Smooth muscle cell (in vitro differentiated cells): Measurements from ENCODE around the gene ABTB2. TPM values are rescaled to one million over a fixed set of nuclear protein-coding genes. Genes with fewer than 3 reads are reported as not detected.

Experiments used
- DNase-seq: peaks from one replicate; lab custom pipeline; 2025; ENCODE audit not compliant: unreplicated experiment; lab: John Stamatoyannopoulos, UW
- H2AFZ ChIP-seq: fragments of 200-600 bp; sonication (generic); 2 replicates; pipeline ENCODE4 v1.6.0; 2016; ENCODE audit warnings: antibody characterized with exemption, low read depth, mild to moderate bottlenecking
- H3F3A ChIP-seq: fragments of 200-600 bp; sonication (generic); 2 replicates; pipeline ENCODE4 v1.6.0; 2017; ENCODE audit warnings: antibody characterized with exemption, low read depth
- H3K27ac ChIP-seq: fragments of 200-600 bp; sonication (generic); 2 replicates; pipeline ENCODE4 v1.5.1; 2016; ENCODE audit warnings: low read depth, mild to moderate bottlenecking
- H3K27me3 ChIP-seq: fragments of 200-600 bp; sonication (generic); 2 replicates; pipeline ENCODE4 v1.6.1; 2016; ENCODE audit warnings: low read depth, mild to moderate bottlenecking
- H3K36me3 ChIP-seq: fragments of 200-600 bp; sonication (generic); 2 replicates; pipeline ENCODE4 v1.5.1; 2016; ENCODE audit warnings: low read depth
- H3K4me1 ChIP-seq: fragments of 200-600 bp; sonication (generic); 2 replicates; pipeline ENCODE4 v1.5.1; 2016; ENCODE audit warnings: low read depth
- H3K4me2 ChIP-seq: fragments of 200-600 bp; sonication (generic); 2 replicates; pipeline ENCODE4 v1.6.0; 2016; ENCODE audit warnings: mild to moderate bottlenecking
- H3K4me3 ChIP-seq: fragments of 200-600 bp; sonication (generic); 2 replicates; pipeline ENCODE4 v1.5.1; 2016; ENCODE audit warnings: mild to moderate bottlenecking
- H3K79me2 ChIP-seq: fragments of 200-600 bp; sonication (generic); 2 replicates; pipeline ENCODE4 v1.6.0; 2016; ENCODE audit warnings: low read depth, mild to moderate bottlenecking
- H3K9ac ChIP-seq: fragments of 200-600 bp; sonication (generic); 2 replicates; pipeline ENCODE4 v1.6.0; 2016; ENCODE audit warnings: low read depth
- H3K9me3 ChIP-seq: fragments of 200-600 bp; sonication (generic); replicated peaks from 2 replicates; pipeline ENCODE4 v1.5.1; 2016; ENCODE audit warnings: low read depth
- H4K20me1 ChIP-seq: fragments of 200-600 bp; sonication (generic); 2 replicates; pipeline ENCODE4 v1.6.0; 2016; ENCODE audit warnings: low read depth
- WGBS: methylation state at CpG from one replicate; pipeline ENCODE4 v1.1.7; 2016; ENCODE audit warnings: low lambda C conversion rate; 5-methylcytosine and 5-hydroxymethylcytosine counted together
- polyA plus RNA-seq: library from polyadenylated mRNA; unstranded; fragments of >200 nt; fragmentation: Nextera tagmentation; extraction: Ambion mirVana; gene quantifications from 2 replicates; pipeline ENCODE4 v1.2.1, GENCODE V29; 2016
- total RNA-seq: library from RNA; depleted of rRNA; stranded (reverse); fragments of >200 nt; gene quantifications from 2 replicates; pipeline ENCODE4 v1.2.3, GENCODE V29; 2014
- TF ChIP-seq, protein P1 (sequence below): fragments of 200-600 bp; sonication (generic); IDR thresholded peaks from 2 replicates; pipeline ENCODE4 v1.5.1; 2017; ENCODE audit warnings: borderline replicate concordance, mild to moderate bottlenecking, antibody characterized with exemption; ENCODE audit not compliant: insufficient read depth, poor library complexity, severe bottlenecking

ABTB2 gene
- total and polyA plus RNA-seq, 2 experiments from 2014 or later = 4.3 to 4.9 TPM

DNA sequence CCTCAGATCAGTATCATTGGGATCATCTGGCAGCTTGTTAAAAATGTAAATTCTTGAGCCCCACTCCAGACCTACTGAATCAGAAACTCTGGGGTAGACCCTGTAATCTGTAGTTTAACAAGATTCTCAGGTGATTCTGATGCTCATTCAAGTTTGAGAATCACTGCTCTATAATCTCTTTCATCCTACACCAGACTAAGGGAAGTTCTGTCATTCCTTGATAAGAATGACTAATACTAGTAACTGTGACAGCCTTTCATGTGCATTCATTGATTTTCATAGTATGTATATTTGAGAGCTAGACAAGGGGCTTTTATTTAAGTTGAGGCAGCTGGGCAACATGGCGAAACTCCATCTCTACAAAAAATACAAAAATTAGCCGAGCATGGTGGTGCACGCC is 222.4 kb downstream of the ABTB2 start:
- Histone ChIP-seq H3K4me3 (no peak overlapping the region), H4K20me1 (no peaks in the 10 kb centered on the region), H3K27ac (no peak overlapping the region), H3K9ac (no peak overlapping the region), H3K27me3 (no peaks in the 10 kb centered on the region), H3K79me2 (no peaks in the 10 kb centered on the region), H3K4me2 (no peak overlapping the region), H3F3A (no peaks in the 10 kb centered on the region), H2AFZ (no peak overlapping the region), H3K4me1 (no peaks in the 10 kb centered on the region), H3K9me3 (no peaks in the 10 kb centered on the region), H3K36me3 (no peaks in the 10 kb centered on the region)
- TF ChIP-seq, protein P1, sequence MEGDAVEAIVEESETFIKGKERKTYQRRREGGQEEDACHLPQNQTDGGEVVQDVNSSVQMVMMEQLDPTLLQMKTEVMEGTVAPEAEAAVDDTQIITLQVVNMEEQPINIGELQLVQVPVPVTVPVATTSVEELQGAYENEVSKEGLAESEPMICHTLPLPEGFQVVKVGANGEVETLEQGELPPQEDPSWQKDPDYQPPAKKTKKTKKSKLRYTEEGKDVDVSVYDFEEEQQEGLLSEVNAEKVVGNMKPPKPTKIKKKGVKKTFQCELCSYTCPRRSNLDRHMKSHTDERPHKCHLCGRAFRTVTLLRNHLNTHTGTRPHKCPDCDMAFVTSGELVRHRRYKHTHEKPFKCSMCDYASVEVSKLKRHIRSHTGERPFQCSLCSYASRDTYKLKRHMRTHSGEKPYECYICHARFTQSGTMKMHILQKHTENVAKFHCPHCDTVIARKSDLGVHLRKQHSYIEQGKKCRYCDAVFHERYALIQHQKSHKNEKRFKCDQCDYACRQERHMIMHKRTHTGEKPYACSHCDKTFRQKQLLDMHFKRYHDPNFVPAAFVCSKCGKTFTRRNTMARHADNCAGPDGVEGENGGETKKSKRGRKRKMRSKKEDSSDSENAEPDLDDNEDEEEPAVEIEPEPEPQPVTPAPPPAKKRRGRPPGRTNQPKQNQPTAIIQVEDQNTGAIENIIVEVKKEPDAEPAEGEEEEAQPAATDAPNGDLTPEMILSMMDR = no peak
- no peak for DNase-seq
- 97% methylated on average over 3 of the region's 3 CpGs for WGBS

- no peak for DNase-seq
- no peak overlapping the region for H3K4me3 ChIP-seq
- no peak overlapping the region for H3K9ac ChIP-seq
- no peak overlapping the region for H3K4me2 ChIP-seq
- H3K36me3 ChIP-seq = no peaks in the 10 kb centered on the region
- H3K9me3 ChIP-seq = no peaks in the 10 kb centered on the region
- H3F3A ChIP-seq = no peaks in the 10 kb centered on the region
- no peaks in the 10 kb centered on the region for H4K20me1 ChIP-seq
- WGBS = 96% methylated on average over 5 of the region's 5 CpGs
- H3K79me2 ChIP-seq = no peaks in the 10 kb centered on the region
- no peaks in the 10 kb centered on the region for H3K27me3 ChIP-seq
- TF ChIP-seq, protein P1 = no peak
- H2AFZ ChIP-seq = no peak overlapping the region
- no peak overlapping the region for H3K27ac ChIP-seq
- no peaks in the 10 kb centered on the region for H3K4me1 ChIP-seq
Observed at GRCh38 chr11:34134765-34135164, 223.0 kb downstream of the ABTB2 start.

- no peaks in the 10 kb centered on the region for H3K9me3 ChIP-seq
- no peaks in the 10 kb centered on the region for H3K27me3 ChIP-seq
- no peak for DNase-seq
- H3K27ac ChIP-seq = no peak overlapping the region
- no peak overlapping the region for H3K9ac ChIP-seq
- H4K20me1 ChIP-seq = no peaks in the 10 kb centered on the region
- whole genome bisulfite sequencing = 96% methylated on average over 4 of the region's 4 CpGs
- H3K4me1 ChIP-seq = no peaks in the 10 kb centered on the region
- H3K4me2 ChIP-seq = no peak overlapping the region
- no peak overlapping the region for H3K4me3 ChIP-seq
- peaks cover 4% of the 10 kb centered on the region for H3K36me3 ChIP-seq
- no peaks in the 10 kb centered on the region for H3F3A ChIP-seq
- H2AFZ ChIP-seq = no peak overlapping the region
- TF ChIP-seq, protein P1 = no peak
- H3K79me2 ChIP-seq = no peaks in the 10 kb centered on the region
Observed at GRCh38 chr11:34132261-34132965, 225.4 kb downstream of the ABTB2 start.

DNA sequence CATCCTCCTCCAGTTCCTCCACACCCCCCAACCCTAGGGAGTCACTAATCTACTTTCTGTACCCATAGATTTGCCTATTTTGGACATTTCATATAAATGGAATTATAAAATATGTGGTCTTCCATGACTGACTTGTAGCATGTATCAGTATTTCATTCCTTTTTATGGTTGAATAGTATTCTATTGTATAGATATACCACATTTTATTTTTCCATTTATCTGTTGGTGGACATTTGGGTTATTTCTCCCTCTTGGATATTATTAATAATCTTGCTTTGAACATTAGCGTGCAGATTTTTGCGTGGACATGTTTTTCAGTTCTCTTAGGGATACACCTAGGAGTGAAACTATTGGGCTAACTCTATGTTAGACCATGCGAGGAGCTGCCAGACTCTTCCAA is 229.0 kb downstream of the ABTB2 start:
- TF ChIP-seq, protein P1 = no peak
- DNase-seq = no peak
- no peaks in the 10 kb centered on the region for H3F3A ChIP-seq
- H3K9me3 ChIP-seq = no peaks in the 10 kb centered on the region
- 93% methylated on average over 3 of the region's 3 CpGs for WGBS
- no peaks in the 10 kb centered on the region for H3K27me3 ChIP-seq
- H3K4me2 ChIP-seq = no peak overlapping the region
- no peaks in the 10 kb centered on the region for H3K4me1 ChIP-seq
- H3K4me3 ChIP-seq = no peak overlapping the region
- H3K79me2 ChIP-seq = no peaks in the 10 kb centered on the region
- H2AFZ ChIP-seq = no peak overlapping the region
- H3K9ac ChIP-seq = no peak overlapping the region
- H4K20me1 ChIP-seq = no peaks in the 10 kb centered on the region
- peaks cover 11% of the 10 kb centered on the region for H3K36me3 ChIP-seq
- no peak overlapping the region for H3K27ac ChIP-seq
